GM19438 (cell line): ENCODE results near the gene FAM53C.
"Not testable (repeated sequence)": the region's sequence is repeated elsewhere in the genome, so short reads cannot be mapped to it uniquely, and the experiment has no call there.

Experiments used
- ATAC-seq: cut with Tn5 transposase; IDR thresholded peaks from one replicate; pipeline ENCODE4 v1.9.1; 2021; ENCODE audit warnings: low read depth; ENCODE audit not compliant: unreplicated experiment

The FAM53C gene

GRCh38 chr5:138389332-138389731 lies 51.3 kb downstream of the FAM53C start:
- ATAC-seq: no peak

- not testable (repeated sequence) for ATAC-seq
These were observed 51.8 kb downstream of the FAM53C start for GRCh38 chr5:138389911-138390310.

- ATAC-seq: no peak
These were observed 53.9 kb downstream of the FAM53C start for GRCh38 chr5:138391859-138392386.
